ENCODE data around the gene KLK14. TPM values are rescaled to one million over a fixed set of nuclear protein-coding genes. Genes with fewer than 3 reads are reported as not detected.

Gene KLK14
- total and polyA plus RNA-seq, 2 donors from 2014 or later: 0.22 TPM; not detected in 1

DNA sequence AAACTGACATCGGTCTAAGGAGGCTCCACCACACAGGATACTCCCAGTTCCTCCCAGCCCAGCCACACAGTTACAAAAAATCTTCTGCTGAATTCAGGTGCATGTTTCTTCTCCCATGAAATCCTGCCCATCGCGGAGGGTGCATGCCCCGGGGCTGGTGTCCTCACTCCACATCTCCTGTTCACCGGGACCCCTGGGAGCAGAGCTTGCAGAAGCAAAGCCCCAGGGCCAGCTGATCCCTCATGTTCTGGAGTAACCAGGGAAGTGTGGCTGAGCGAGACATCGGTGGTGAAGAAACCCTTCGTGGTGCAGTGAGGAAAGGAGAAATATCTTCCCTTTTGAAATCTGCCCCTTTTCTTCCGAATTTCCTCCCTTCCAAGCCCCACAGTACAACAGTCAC lies 41.1 kb upstream of the KLK14 start:
- Histone ChIP-seq H3K4me3 (ENCODE audit: low read length in 3 of 3) (no peak overlapping the region), H3K27me3 (ENCODE audit: control insufficient read depth, insufficient read depth, low read length) (no peaks in the 10 kb centered on the region), H3K27ac (ENCODE audit: low read depth in 2 of 2, low read length in 2 of 2) (peak overlapping the region in 1 of 2 donors; percentile 9), H3K9me3 (ENCODE audit: control insufficient read depth in 2 of 3, insufficient read depth in 1 of 3, low read length in 3 of 3) (no peaks in the 10 kb centered on the region), H3K36me3 (ENCODE audit: control insufficient read depth in 2 of 3, insufficient read depth in 3 of 3, low read length in 3 of 3) (no peaks in the 10 kb centered on the region), H3K9ac (ENCODE audit: low read length in 3 of 3) (no peak overlapping the region), H3K4me1 (ENCODE audit: control insufficient read depth in 2 of 3, insufficient read depth in 2 of 3, low read depth in 1 of 3, low read length in 3 of 3) (peaks cover 0 to 9% (median 0%) of the 10 kb centered on the region in 3 donors)
- DNase-seq (no peak), FAIRE-seq (no peak)
- TF ChIP-seq, protein P1, sequence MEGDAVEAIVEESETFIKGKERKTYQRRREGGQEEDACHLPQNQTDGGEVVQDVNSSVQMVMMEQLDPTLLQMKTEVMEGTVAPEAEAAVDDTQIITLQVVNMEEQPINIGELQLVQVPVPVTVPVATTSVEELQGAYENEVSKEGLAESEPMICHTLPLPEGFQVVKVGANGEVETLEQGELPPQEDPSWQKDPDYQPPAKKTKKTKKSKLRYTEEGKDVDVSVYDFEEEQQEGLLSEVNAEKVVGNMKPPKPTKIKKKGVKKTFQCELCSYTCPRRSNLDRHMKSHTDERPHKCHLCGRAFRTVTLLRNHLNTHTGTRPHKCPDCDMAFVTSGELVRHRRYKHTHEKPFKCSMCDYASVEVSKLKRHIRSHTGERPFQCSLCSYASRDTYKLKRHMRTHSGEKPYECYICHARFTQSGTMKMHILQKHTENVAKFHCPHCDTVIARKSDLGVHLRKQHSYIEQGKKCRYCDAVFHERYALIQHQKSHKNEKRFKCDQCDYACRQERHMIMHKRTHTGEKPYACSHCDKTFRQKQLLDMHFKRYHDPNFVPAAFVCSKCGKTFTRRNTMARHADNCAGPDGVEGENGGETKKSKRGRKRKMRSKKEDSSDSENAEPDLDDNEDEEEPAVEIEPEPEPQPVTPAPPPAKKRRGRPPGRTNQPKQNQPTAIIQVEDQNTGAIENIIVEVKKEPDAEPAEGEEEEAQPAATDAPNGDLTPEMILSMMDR (IDR thresholded peaks at IDR 0.05; ENCODE audit: borderline replicate concordance, extremely low read depth, insufficient read depth): no peak
- intact Hi-C loops (cut with DNase I): no loop called here

DNA sequence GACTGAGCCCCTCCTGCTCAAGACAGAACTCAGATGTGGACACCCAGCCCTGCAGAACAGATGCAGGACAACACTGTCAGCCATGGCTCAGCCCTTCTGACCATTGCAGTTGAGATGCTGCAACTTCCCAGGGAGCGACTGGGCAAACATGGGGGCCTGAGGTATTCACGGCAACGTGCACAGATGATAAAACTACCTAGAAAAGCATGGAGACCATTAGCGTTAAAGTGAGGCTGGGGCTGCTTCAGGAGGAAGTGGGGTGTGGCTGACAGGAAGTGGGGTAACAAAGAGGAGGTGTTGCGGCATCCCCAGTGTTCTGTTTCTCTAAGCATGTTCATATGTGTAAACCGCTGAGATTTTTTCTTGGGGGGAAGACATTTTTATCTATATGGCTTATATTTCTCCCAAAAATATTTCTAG lies 40.7 kb upstream of the KLK14 start:
- Histone ChIP-seq H3K27ac (ENCODE audit: low read depth in 2 of 2, low read length in 2 of 2) (no peak overlapping the region), H3K9ac (ENCODE audit: low read length in 3 of 3) (no peak overlapping the region), H3K27me3 (ENCODE audit: control insufficient read depth, insufficient read depth, low read length) (no peaks in the 10 kb centered on the region), H3K9me3 (ENCODE audit: control insufficient read depth in 2 of 3, insufficient read depth in 1 of 3, low read length in 3 of 3) (no peaks in the 10 kb centered on the region), H3K4me1 (ENCODE audit: control insufficient read depth in 2 of 3, insufficient read depth in 2 of 3, low read depth in 1 of 3, low read length in 3 of 3) (peaks cover 0 to 6% (median 0%) of the 10 kb centered on the region in 3 donors), H3K4me3 (ENCODE audit: low read length in 3 of 3) (no peak overlapping the region), H3K36me3 (ENCODE audit: control insufficient read depth in 2 of 3, insufficient read depth in 3 of 3, low read length in 3 of 3) (no peaks in the 10 kb centered on the region)
- TF ChIP-seq, protein P1 (IDR thresholded peaks at IDR 0.05; ENCODE audit: borderline replicate concordance, extremely low read depth, insufficient read depth): no peak
- intact Hi-C loops (cut with DNase I): no loop called here
- DNase-seq (no peak), FAIRE-seq (no peak)

DNA sequence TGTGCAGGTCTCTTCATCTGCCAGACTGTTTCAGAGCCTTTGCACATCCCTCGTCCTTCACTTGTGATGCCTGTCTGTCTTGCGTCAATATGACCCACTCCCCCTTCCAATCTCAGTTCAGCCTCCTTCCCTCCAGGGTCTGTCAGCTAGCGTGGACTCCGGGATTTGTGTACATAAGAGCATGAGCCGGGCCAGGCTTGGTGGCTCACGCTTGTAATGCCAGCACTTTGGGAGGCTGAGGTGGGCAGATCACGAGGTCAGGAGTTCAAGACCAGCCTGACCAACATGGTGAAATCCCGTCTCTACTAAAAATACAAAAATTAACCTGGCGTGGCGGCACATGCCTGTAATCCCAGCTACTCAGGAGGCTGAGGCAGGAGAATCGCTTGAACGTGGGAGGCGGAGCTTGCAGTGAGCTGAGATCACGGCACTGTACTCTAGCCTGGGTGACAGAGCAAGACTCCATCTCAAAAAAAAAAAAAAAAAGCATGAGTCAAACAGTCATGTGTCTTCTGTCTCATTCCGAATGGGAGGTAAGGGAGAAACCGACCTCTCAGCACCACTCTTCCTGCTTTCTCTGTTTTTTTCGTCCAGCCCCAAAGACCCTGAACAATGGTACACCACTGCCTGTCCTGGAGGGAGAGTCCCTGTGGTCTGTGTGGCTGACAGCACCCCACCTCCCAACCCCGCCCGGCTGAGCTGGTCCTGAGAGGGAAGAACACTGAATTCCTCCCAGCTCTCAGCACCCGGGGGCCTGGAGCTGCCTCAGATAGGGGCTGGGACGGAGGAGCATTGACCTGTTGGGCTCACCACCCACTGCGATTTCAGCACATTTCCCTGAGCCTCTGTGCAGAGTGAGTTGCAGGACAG lies 39.7 kb upstream of the KLK14 start:
- no peak for FAIRE-seq
- no peak overlapping the region for H3K4me3 ChIP-seq (ENCODE audit: low read length in 3 of 3)
- TF ChIP-seq, protein P1 (IDR thresholded peaks at IDR 0.05; ENCODE audit: borderline replicate concordance, extremely low read depth, insufficient read depth): no peak

More for the DNA sequence above, 39.7 kb upstream of the KLK14 start:
- Histone ChIP-seq H3K27ac (ENCODE audit: low read depth in 2 of 2, low read length in 2 of 2) (no peak overlapping the region), H3K27me3 (ENCODE audit: control insufficient read depth, insufficient read depth, low read length) (no peaks in the 10 kb centered on the region), H3K36me3 (ENCODE audit: control insufficient read depth in 2 of 3, insufficient read depth in 3 of 3, low read length in 3 of 3) (no peaks in the 10 kb centered on the region), H3K4me1 (ENCODE audit: control insufficient read depth in 2 of 3, insufficient read depth in 2 of 3, low read depth in 1 of 3, low read length in 3 of 3) (peaks cover 0 to 6% (median 0%) of the 10 kb centered on the region in 3 donors), H3K9me3 (ENCODE audit: control insufficient read depth in 2 of 3, insufficient read depth in 1 of 3, low read length in 3 of 3) (no peaks in the 10 kb centered on the region), H3K9ac (ENCODE audit: low read length in 3 of 3) (no peak overlapping the region)
- no peak for DNase-seq
- intact Hi-C loops (cut with DNase I): no loop called here
